Suprapubic skin (tissue), 4 donors: Measurements from ENCODE around the gene TRIM41. TPM values are rescaled to one million over a fixed set of nuclear protein-coding genes. Genes with fewer than 3 reads are reported as not detected.

ENCODE experiments used
- DNase-seq, 2 donors: peaks; one replicate each; pipeline ENCODE4 v3.0.0-alpha.2; 2019; ENCODE audit warnings: low spot score in 2 of 2
- H3K27ac ChIP-seq: fragments of 200-600 bp; sonication (generic); one replicate; pipeline ENCODE4 v1.5.1; 2019
- H3K27me3 ChIP-seq: fragments of 200-600 bp; sonication (generic); one replicate; pipeline ENCODE4 v1.5.1; 2019
- H3K36me3 ChIP-seq: fragments of 200-600 bp; sonication (generic); one replicate; pipeline ENCODE4 v1.5.1; 2019
- H3K4me1 ChIP-seq: fragments of 200-600 bp; sonication (generic); one replicate; pipeline ENCODE4 v1.5.1; 2019
- H3K4me3 ChIP-seq: fragments of 200-600 bp; sonication (generic); one replicate; pipeline ENCODE4 v1.5.1; 2019; ENCODE audit warnings: mild to moderate bottlenecking
- H3K9me3 ChIP-seq: fragments of 200-600 bp; sonication (generic); one replicate; pipeline ENCODE4 v1.5.1; 2019
- CTCF ChIP-seq, 2 donors: fragments of 200-600 bp in 1 of 2; fragments of 450-650 bp in 1 of 2; sonication (generic) in 1 of 2; IDR thresholded peaks; one replicate each; pipeline ENCODE4 v1.5.1; 2016 to 2019; ENCODE audit warnings: antibody characterized with exemption in 2 of 2, mild to moderate bottlenecking in 1 of 2, moderate library complexity in 1 of 2
- EP300 ChIP-seq: sonication (generic); formaldehyde crosslinking; IDR thresholded peaks from one replicate; pipeline ENCODE4 v1.6.1; 2017; ENCODE audit warnings: antibody characterized with exemption
- POLR2A ChIP-seq, 2 donors: fragments of 450-650 bp; IDR thresholded peaks; one replicate each; pipeline ENCODE4 v1.6.1; 2017; ENCODE audit warnings: antibody characterized with exemption in 2 of 2, mild to moderate bottlenecking in 2 of 2, moderate library complexity in 2 of 2
- POLR2AphosphoS5 ChIP-seq, 3 donors: sonication (generic); formaldehyde crosslinking; IDR thresholded peaks; one replicate each; pipeline ENCODE4 v1.6.1; 2017; ENCODE audit warnings: antibody characterized with exemption in 3 of 3
- WGBS: methylation state at CpG from one replicate; pipeline ENCODE4 v1.1.5; 2018; 5-methylcytosine and 5-hydroxymethylcytosine counted together
- total RNA-seq, 4 donors: library from RNA; depleted of rRNA; stranded (reverse); fragments of >200 nt; gene quantifications; one replicate each; pipeline ENCODE4 v1.1.0, GENCODE V29; 2016

Gene TRIM41
- total RNA-seq, 4 donors from 2014 or later = 13.3 to 23.3 (median 16.2) TPM

DNA sequence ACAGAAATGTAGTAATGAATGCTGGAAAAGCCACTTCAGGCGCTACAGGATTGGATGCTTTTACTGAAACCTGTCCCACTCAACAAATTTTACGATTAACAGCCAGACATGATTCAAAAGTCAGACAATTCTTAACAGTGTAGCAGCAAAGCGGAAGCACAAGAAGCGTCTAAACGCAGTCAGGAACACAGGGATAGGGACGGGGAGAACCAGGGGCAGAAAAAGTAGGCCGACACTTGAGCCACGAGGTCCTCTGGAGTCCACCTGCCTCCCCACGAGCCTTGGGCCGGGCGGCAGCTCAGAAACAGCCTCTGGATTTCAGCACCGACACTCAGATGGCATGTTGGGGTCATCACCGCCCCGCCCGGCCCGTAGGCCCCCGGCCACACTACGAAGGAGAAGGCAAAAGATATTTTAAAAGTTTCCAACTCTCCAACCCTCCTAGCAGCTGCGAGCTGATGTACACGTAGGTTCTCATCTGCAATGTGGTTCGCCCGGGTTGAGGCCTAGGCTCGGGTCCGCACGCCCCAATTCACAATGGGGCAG lies 20.0 kb downstream of the TRIM41 start:
- Histone ChIP-seq H3K27me3 (no peaks in the 10 kb centered on the region), H3K36me3 (peaks cover 40% of the 10 kb centered on the region), H3K4me1 (peaks cover 58% of the 10 kb centered on the region), H3K9me3 (no peaks in the 10 kb centered on the region), H3K27ac (peak overlapping the region; percentile 96), H3K4me3 (peak overlapping the region; percentile 89)
- WGBS = under 1% methylated on average over 12 of the region's 25 CpGs
- TF ChIP-seq POLR2A (IDR thresholded peaks at IDR 0.05) (no peak), POLR2AphosphoS5 (IDR thresholded peaks at IDR 0.05) (no peak), CTCF (IDR thresholded peaks at IDR 0.05) (no peak), EP300 (no peak)
- no peak for DNase-seq

GRCh38 chr5:181243564-181244343 lies 20.7 kb downstream of the TRIM41 start, which contains the start of gene RACK1:
RACK1 (minus strand) TSS chr5:181243906; CDS start chr5:181243800, 106 bp downstream.
- peaks cover 64% of the 10 kb centered on the region for H3K4me1 ChIP-seq
- H3K36me3 ChIP-seq = peaks cover 33% of the 10 kb centered on the region
- no peaks in the 10 kb centered on the region for H3K27me3 ChIP-seq
- DNase-seq = peak; percentile 95 to 97
- TF ChIP-seq POLR2A (IDR thresholded peaks at IDR 0.05) (peak; percentile 50 to 64), EP300 (no peak), CTCF (IDR thresholded peaks at IDR 0.05) (no peak), POLR2AphosphoS5 (IDR thresholded peaks at IDR 0.05) (peak in 2 of 3 donors; percentile 34 to 75)
- peak within 1 kb of the TSS; percentile 89 for H3K4me3 ChIP-seq
- peak within 1 kb of the TSS; percentile 96 for H3K27ac ChIP-seq
- no peaks in the 10 kb centered on the region for H3K9me3 ChIP-seq
- WGBS = 0% methylated on average over 27 of the region's 50 CpGs

DNA sequence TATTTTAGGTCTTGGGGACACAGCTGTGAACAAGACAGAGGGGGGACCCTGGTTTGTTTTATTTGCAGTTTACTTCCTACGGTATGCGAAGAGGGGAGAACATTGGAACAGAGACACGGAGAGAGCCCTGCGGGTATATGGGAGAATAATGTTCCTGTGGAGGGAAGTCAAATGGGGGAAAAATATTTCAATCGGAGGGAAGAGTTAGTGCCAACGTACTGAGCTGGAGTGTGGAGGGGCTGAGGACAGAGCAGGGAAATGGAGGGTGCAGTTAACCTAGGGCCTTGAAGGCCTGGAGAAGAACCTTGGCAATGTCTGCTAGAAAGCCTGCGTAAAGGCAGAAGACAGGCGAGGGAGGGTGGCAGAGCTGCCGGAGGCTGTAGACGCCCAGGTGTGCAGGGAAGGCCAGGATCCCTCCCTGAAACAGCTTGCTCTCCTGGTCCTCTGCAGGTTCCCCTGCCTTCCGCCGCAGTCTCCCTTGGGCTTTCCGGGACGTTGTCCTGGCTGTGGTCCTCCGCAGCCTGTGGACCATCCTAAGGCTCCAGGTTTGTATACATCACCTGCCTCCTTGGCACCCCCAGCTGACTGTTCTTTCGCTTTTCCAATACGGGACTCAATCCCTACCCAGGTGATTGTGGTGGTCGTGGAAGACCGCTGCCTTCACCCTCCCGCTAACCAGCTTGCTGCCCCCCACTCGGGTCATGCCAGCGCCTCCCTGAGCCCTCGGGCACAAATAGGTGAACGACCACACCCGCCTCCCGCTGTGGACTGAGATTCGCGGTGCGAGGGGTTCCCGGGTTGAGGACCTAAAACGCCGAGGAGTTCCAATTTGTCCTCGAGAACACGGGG lies 22.6 kb downstream of the TRIM41 start:
- no peaks in the 10 kb centered on the region for H3K9me3 ChIP-seq
- TF ChIP-seq POLR2AphosphoS5 (IDR thresholded peaks at IDR 0.05) (no peak), POLR2A (IDR thresholded peaks at IDR 0.05) (no peak), CTCF (IDR thresholded peaks at IDR 0.05) (no peak), EP300 (no peak)
- peaks cover 76% of the 10 kb centered on the region for H3K4me1 ChIP-seq
- no peaks in the 10 kb centered on the region for H3K27me3 ChIP-seq
- peaks cover 14% of the 10 kb centered on the region for H3K36me3 ChIP-seq
- peak overlapping the region; percentile 73 for H3K4me3 ChIP-seq
- peak overlapping the region; percentile 96 for H3K27ac ChIP-seq
- WGBS = 31% methylated on average over 20 of the region's 34 CpGs
- DNase-seq = peak in 1 of 2 donors; percentile 79

- Histone ChIP-seq H3K9me3 (no peaks in the 10 kb centered on the region), H3K27me3 (no peaks in the 10 kb centered on the region), H3K4me3 (peak overlapping the region; percentile 73), H3K36me3 (peaks cover 6% of the 10 kb centered on the region), H3K4me1 (peaks cover 77% of the 10 kb centered on the region), H3K27ac (peak overlapping the region; percentile 96)
- peak; percentile 96 to 97 for DNase-seq
- WGBS = under 1% methylated on average over 34 of the region's 55 CpGs
- TF ChIP-seq CTCF (IDR thresholded peaks at IDR 0.05) (no peak), POLR2AphosphoS5 (IDR thresholded peaks at IDR 0.05) (peak; percentile 31 to 84 (median 64)), POLR2A (IDR thresholded peaks at IDR 0.05) (peak; percentile 27 to 44)
These were observed 23.4 kb downstream of the TRIM41 start for GRCh38 chr5:181246276-181247049.
